WTC11 (cell line): ENCODE results near the gene LETM1.

ENCODE experiments used
- CTCF ChIP-seq: fragments of 200-600 bp; IDR thresholded peaks from 2 replicates; pipeline ENCODE4 v1.8.0; 2022; ENCODE audit warnings: antibody characterized with exemption
- ERG ChIP-seq: fragments of 250-450 bp; sonication (Bioruptor Pico); IDR thresholded peaks from 2 replicates; pipeline ENCODE4 v1.8.0; 2021; ENCODE audit warnings: mild to moderate bottlenecking
- FOXP4 ChIP-seq: sonication (generic); formaldehyde crosslinking; IDR thresholded peaks from 2 replicates; pipeline ENCODE4 v1.8.0; 2022; ENCODE audit warnings: mild to moderate bottlenecking, missing genetic modification reagents
- MYBL2 ChIP-seq: sonication (generic); formaldehyde crosslinking; IDR thresholded peaks from 2 replicates; pipeline ENCODE4 v1.8.1; 2023; ENCODE audit warnings: mild to moderate bottlenecking, moderate library complexity, missing genetic modification reagents
- RELA ChIP-seq: sonication (generic); formaldehyde crosslinking; IDR thresholded peaks from 2 replicates; pipeline ENCODE4 v1.8.1; 2022; ENCODE audit warnings: missing genetic modification reagents, mild to moderate bottlenecking, borderline replicate concordance
- SMAD4 ChIP-seq: sonication (generic); formaldehyde crosslinking; IDR thresholded peaks from 2 replicates; pipeline ENCODE4 v1.8.0; 2022; ENCODE audit warnings: mild to moderate bottlenecking, missing genetic modification reagents
- TCF7 ChIP-seq: sonication (generic); formaldehyde crosslinking; IDR thresholded peaks from 2 replicates; pipeline ENCODE4 v1.8.0; 2022; ENCODE audit warnings: mild to moderate bottlenecking, low read depth, missing genetic modification reagents, moderate library complexity

GRCh38 chr4:1808851-1809753 lies 46.9 kb downstream of the LETM1 start:
- no peak for TF ChIP-seq SMAD4
- TF ChIP-seq CTCF = no peak
- no peak for TF ChIP-seq MYBL2 (CRISPR knock-in tag)
- no peak for TF ChIP-seq ERG (CRISPR knock-in tag)
- TF ChIP-seq RELA (CRISPR knock-in tag) = no peak
- TF ChIP-seq FOXP4 (CRISPR knock-in tag) = no peak
- TF ChIP-seq TCF7 = no peak
